Naive thymus-derived CD4-positive, alpha-beta T cell (primary cell): ENCODE data around the gene DNAH3. TPM values are rescaled to one million over a fixed set of nuclear protein-coding genes. Genes with fewer than 3 reads are reported as not detected.
"Not testable (repeated sequence)": the region's sequence is repeated elsewhere in the genome, so short reads cannot be mapped to it uniquely, and the experiment has no call there.

ENCODE experiments used
- ATAC-seq: fragments of 150-1000 bp; cut with Tn5 transposase; 2 replicates; pipeline ENCODE4 v1.10.0; 2021; ENCODE audit warnings: mild to moderate bottlenecking, moderate library complexity
- CTCF ChIA-PET: fragments of 350-600 bp; sonication (Branson Sonifier 250); formaldehyde crosslinking; loops from one replicate; lab custom pipeline; 2021; ENCODE audit warnings: antibody characterized with exemption; lab: Charles Lee
- POLR2A ChIA-PET: fragments of 350-600 bp; sonication (Branson Sonifier 250); formaldehyde crosslinking; loops from one replicate; lab custom pipeline; 2021; ENCODE audit warnings: antibody characterized with exemption, inconsistent platforms; lab: Charles Lee
- DNase-seq, 9 donors: peaks; one replicate each; pipeline versions ENCODE4 v3.0.0 to v3.0.0-alpha.2; 2020 to 2022; ENCODE audit warnings: mixed read lengths in 1 of 9
- H3K27ac ChIP-seq: one replicate; pipeline ENCODE4 v1.7.0; 2013; ENCODE audit warnings: mild to moderate bottlenecking, low read depth, low read length, moderate library complexity
- H3K27me3 ChIP-seq, 2 donors: one replicate each; pipeline ENCODE4 v1.7.0; 2013; ENCODE audit warnings: low read length in 2 of 2, mild to moderate bottlenecking in 2 of 2, moderate library complexity in 2 of 2; ENCODE audit not compliant: control insufficient read depth in 2 of 2, insufficient read depth in 2 of 2
- H3K36me3 ChIP-seq, 3 experiments: 1 replicate in 2 of 3; 2 replicates in 1 of 3; pipeline ENCODE4 v1.7.0; 2013; ENCODE audit warnings: low read length in 3 of 3, mild to moderate bottlenecking in 3 of 3, moderate library complexity in 1 of 3; ENCODE audit not compliant: insufficient read depth in 3 of 3, control insufficient read depth in 2 of 3
- H3K4me1 ChIP-seq, 2 donors: one replicate each; pipeline ENCODE4 v1.7.0; 2013; ENCODE audit warnings: low read length in 2 of 2, mild to moderate bottlenecking in 2 of 2, moderate library complexity in 1 of 2; ENCODE audit not compliant: control insufficient read depth in 2 of 2, insufficient read depth in 2 of 2
- H3K4me3 ChIP-seq: 2 replicates; pipeline ENCODE4 v1.7.0; 2013; ENCODE audit warnings: mild to moderate bottlenecking, low read length
- H3K9me3 ChIP-seq, 3 experiments: 1 replicate in 2 of 3; 2 replicates in 1 of 3; pipeline ENCODE4 v1.7.0; 2013; ENCODE audit warnings: low read length in 3 of 3; ENCODE audit not compliant: control insufficient read depth in 2 of 3
- H3K27ac Mint-ChIP-seq, 9 donors: one replicate each; pipeline ENCODE4 v1.8.0; 2020 to 2022; ENCODE audit warnings: mixed read lengths in 9 of 9, mild to moderate bottlenecking in 8 of 9, moderate library complexity in 5 of 9, inconsistent platforms in 2 of 9
- H3K27me3 Mint-ChIP-seq, 5 donors: one replicate each; pipeline ENCODE4 v1.8.0; 2021 to 2022; ENCODE audit warnings: mixed read lengths in 5 of 5, mild to moderate bottlenecking in 1 of 5
- H3K36me3 Mint-ChIP-seq, 5 donors: one replicate each; pipeline ENCODE4 v1.8.0; 2020 to 2022; ENCODE audit warnings: mixed read lengths in 5 of 5, mild to moderate bottlenecking in 3 of 5, inconsistent platforms in 1 of 5
- H3K4me1 Mint-ChIP-seq, 7 donors: one replicate each; pipeline ENCODE4 v1.8.0; 2020 to 2022; ENCODE audit warnings: mixed read lengths in 7 of 7, mild to moderate bottlenecking in 3 of 7, inconsistent platforms in 1 of 7
- H3K4me3 Mint-ChIP-seq, 10 donors: one replicate each; pipeline ENCODE4 v1.8.0; 2020 to 2022; ENCODE audit warnings: mild to moderate bottlenecking in 10 of 10, mixed read lengths in 10 of 10, moderate library complexity in 6 of 10, inconsistent platforms in 2 of 10
- H3K9me3 Mint-ChIP-seq, 11 donors: one replicate each; pipeline ENCODE4 v1.8.0; 2020 to 2022; ENCODE audit warnings: mixed read lengths in 11 of 11, mild to moderate bottlenecking in 4 of 11, inconsistent platforms in 1 of 11, moderate library complexity in 1 of 11
- intact Hi-C, 2 donors: fragments of 100-400 bp; cut with micrococcal nuclease; formaldehyde crosslinking; loops; one replicate each; pipeline ENCODE4 v1.15.1; 2023
- polyA plus RNA-seq, 2 donors: library from polyadenylated mRNA; unstranded; fragments of 300-500 nt; fragmentation: Illumina TruSeq; gene quantifications; one replicate each; pipeline ENCODE4 v1.2.3, GENCODE V29; 2021
- total RNA-seq, 6 experiments: library from RNA in 5 of 6; stranded (reverse) in 5 of 6; gene quantifications; 1 replicate in 5 of 6; 2 replicates in 1 of 6; pipeline ENCODE4 v1.2.3 and lab custom pipeline; 2021 to 2026

Gene DNAH3
- total RNA-seq = not detected
- polyA plus RNA-seq = not detected
- total RNA-seq (lab: John Stamatoyannopoulos, UW) = not detected

DNA sequence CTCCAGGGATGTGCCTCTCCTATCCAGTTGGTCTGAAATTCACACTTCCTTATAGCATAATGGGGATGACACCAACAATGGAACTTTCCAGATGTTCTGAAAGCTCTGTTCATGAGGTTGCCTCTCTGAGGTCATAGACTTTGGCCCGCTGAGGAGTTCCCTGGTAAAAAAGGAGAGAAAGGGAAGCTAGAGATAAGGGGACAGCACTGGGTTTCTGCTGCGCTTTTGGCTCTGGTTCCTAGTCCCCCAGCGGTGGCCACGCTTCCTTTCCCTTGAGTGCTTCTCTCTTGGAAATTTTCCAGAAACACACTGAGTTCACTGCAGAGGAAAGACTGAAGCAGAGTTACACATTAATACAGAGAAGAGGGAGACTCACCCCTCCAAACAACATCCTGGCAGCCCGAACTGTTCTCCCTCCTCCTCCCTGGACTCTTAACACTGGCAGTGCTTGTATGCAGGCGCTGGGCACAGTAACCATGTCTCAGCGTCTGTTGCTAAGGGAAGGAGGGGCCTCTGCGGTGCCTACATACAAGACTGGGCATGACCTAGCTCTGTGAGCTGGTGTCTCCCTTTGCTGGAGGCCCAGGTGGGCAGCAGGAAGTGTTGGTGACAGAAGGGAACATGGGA lies at the start of gene DNAH3:
Gene DNAH3, minus strand, starts transcription at position 472 of the 627 bp plus-strand sequence. CDS start 527 bp downstream, outside the sequence.
- intact Hi-C loops = loop anchor here in 1 of 2 donors (10.0 kb wide), 1 partner anchor 306 kb away; no protein-coding TSS in a partner anchor

GRCh38 chr16:21199607-21200218 lies 49.1 kb upstream of the DNAH3 start:
- Histone ChIP-seq H3K4me1 (no peaks in the 10 kb centered on the region), H3K27ac (no peak overlapping the region), H3K9me3 (no peaks in the 10 kb centered on the region), H3K27me3 (no peaks in the 10 kb centered on the region), H3K36me3 (no peaks in the 10 kb centered on the region), H3K4me3 (no peak overlapping the region)
- DNase-seq = no peak
- Mint-ChIP-seq H3K27me3 (peaks cover 5 to 36% (median 12%) of the 10 kb centered on the region in 5 donors), H3K4me3 (no peak overlapping the region), H3K9me3 (peaks cover 0 to 1% (median 0%) of the 10 kb centered on the region in 11 donors), H3K4me1 (peaks cover 0 to 2% (median 0%) of the 10 kb centered on the region in 7 donors), H3K27ac (no peak overlapping the region), H3K36me3 (no peaks in the 10 kb centered on the region)
- ATAC-seq = no peak
- CTCF ChIA-PET = no interaction called here
- intact Hi-C loops = no loop called here
- POLR2A ChIA-PET = no interaction called here

More for the DNA sequence above, at the start of gene DNAH3:
- ChIA-PET POLR2A (interaction anchor here (1.0 kb wide), 1 partner anchor 9 kb away, joined by 3 read pairs; no protein-coding TSS in a partner anchor), CTCF (no interaction called here)
- H3K27ac ChIP-seq = no peak within 1 kb of the TSS
- H3K9me3 Mint-ChIP-seq = no peaks in the 10 kb centered on the region
- ATAC-seq (no peak), DNase-seq (no peak)
- H3K4me3 ChIP-seq = no peak within 1 kb of the TSS
- H3K27ac Mint-ChIP-seq = no peak within 1 kb of the TSS
- H3K4me1 Mint-ChIP-seq = no peaks in the 10 kb centered on the region
- no peaks in the 10 kb centered on the region for H3K27me3 ChIP-seq
- no peaks in the 10 kb centered on the region for H3K4me1 ChIP-seq
- no peaks in the 10 kb centered on the region for H3K36me3 Mint-ChIP-seq
- peaks cover 4 to 24% (median 11%) of the 10 kb centered on the region in 5 donors for H3K27me3 Mint-ChIP-seq
- no peaks in the 10 kb centered on the region for H3K36me3 ChIP-seq
- peak within 1 kb of the TSS in 1 of 10 donors; percentile 16 for H3K4me3 Mint-ChIP-seq
- H3K9me3 ChIP-seq = no peaks in the 10 kb centered on the region

- ATAC-seq (no peak), DNase-seq (no peak)
- peaks cover 0 to 2% (median 0%) of the 10 kb centered on the region in 11 donors for H3K9me3 Mint-ChIP-seq
- Histone ChIP-seq H3K4me3 (no peak overlapping the region), H3K36me3 (no peaks in the 10 kb centered on the region), H3K27me3 (no peaks in the 10 kb centered on the region), H3K27ac (no peak overlapping the region), H3K9me3 (no peaks in the 10 kb centered on the region), H3K4me1 (no peaks in the 10 kb centered on the region)
- H3K27ac Mint-ChIP-seq = no peak overlapping the region
- ChIA-PET CTCF (no interaction called here), POLR2A (no interaction called here)
- peaks cover 0 to 6% (median 0%) of the 10 kb centered on the region in 7 donors for H3K4me1 Mint-ChIP-seq
- no peak overlapping the region for H3K4me3 Mint-ChIP-seq
- intact Hi-C loops = no loop called here
- H3K27me3 Mint-ChIP-seq = peaks cover 5 to 41% (median 10%) of the 10 kb centered on the region in 5 donors
- no peaks in the 10 kb centered on the region for H3K36me3 Mint-ChIP-seq
Observed at GRCh38 chr16:21197621-21198020, 47.0 kb upstream of the DNAH3 start.

DNA sequence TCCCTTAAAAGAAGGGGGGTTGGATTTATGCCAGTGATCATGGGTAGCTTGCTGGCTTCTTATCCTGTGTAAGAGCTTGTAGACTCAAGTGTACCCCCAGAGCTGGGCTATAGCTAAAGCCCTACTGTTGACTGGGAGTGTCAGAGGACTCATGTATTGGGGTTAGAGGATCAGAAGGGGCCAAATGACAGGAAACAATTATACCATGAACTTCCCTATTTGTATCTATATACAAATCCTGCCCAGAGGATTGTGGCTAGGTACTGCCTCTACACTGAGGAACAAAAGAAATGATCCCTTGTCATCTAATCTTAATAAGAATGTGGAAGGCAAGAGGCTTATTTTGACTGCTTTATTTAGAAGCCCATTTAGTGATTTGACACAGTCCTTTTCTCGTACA lies 46.5 kb upstream of the DNAH3 start:
- CTCF ChIA-PET = no interaction called here
- Mint-ChIP-seq H3K27ac (no peak overlapping the region), H3K4me3 (no peak overlapping the region), H3K9me3 (peaks cover 0 to 2% (median 0%) of the 10 kb centered on the region in 11 donors), H3K36me3 (no peaks in the 10 kb centered on the region), H3K27me3 (peaks cover 5 to 37% (median 10%) of the 10 kb centered on the region in 5 donors), H3K4me1 (peaks cover 0 to 6% (median 0%) of the 10 kb centered on the region in 7 donors)
- no peaks in the 10 kb centered on the region for H3K36me3 ChIP-seq
- no peak overlapping the region for H3K4me3 ChIP-seq
- ATAC-seq (no peak), DNase-seq (no peak)
- no peaks in the 10 kb centered on the region for H3K4me1 ChIP-seq
- intact Hi-C loops = no loop called here
- no peaks in the 10 kb centered on the region for H3K9me3 ChIP-seq
- POLR2A ChIA-PET = no interaction called here
- H3K27me3 ChIP-seq = no peaks in the 10 kb centered on the region
- no peak overlapping the region for H3K27ac ChIP-seq

DNA sequence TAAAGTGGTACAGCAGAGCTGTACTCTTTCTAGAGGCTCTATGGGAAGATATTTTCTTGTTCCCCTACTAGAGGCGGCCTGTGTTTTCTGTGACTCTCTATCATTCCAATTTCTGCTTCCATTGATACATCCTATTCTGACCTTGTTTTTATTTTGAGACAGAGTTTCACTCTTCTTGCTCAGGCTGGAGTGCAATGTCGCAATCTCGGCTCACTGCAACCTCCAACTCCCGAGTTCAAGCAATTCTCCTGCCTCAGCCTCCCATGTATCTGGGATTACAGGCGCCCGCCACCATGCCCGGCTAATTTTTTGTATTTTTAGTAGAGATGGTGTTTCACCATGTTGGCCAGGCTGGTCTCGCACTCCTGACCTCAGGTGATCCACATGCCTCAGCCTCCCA lies 44.7 kb upstream of the DNAH3 start:
- H3K27me3 ChIP-seq, H3K36me3 ChIP-seq, H3K36me3 Mint-ChIP-seq, H3K27ac ChIP-seq, intact Hi-C loops, H3K4me3 ChIP-seq, H3K4me1 ChIP-seq, ATAC-seq, H3K27ac Mint-ChIP-seq, H3K9me3 Mint-ChIP-seq, DNase-seq, H3K4me3 Mint-ChIP-seq, H3K4me1 Mint-ChIP-seq, CTCF ChIA-PET, H3K9me3 ChIP-seq: not testable (repeated sequence)
- POLR2A ChIA-PET = interaction anchor here (0.6 kb wide), 1 partner anchor 20 kb away, joined by 3 read pairs; no protein-coding TSS in a partner anchor
- H3K27me3 Mint-ChIP-seq = peaks cover 5 to 36% (median 10%) of the 10 kb centered on the region in 5 donors

GRCh38 chr16:21194771-21195301 lies 44.2 kb upstream of the DNAH3 start:
- intact Hi-C loops = no loop called here
- Mint-ChIP-seq H3K27me3 (peaks cover 5 to 31% (median 10%) of the 10 kb centered on the region in 5 donors), H3K4me1 (peaks cover 0 to 6% (median 0%) of the 10 kb centered on the region in 7 donors), H3K36me3 (peaks cover 0 to 3% (median 0%) of the 10 kb centered on the region in 5 donors), H3K27ac (no peak overlapping the region), H3K9me3 (peaks cover 0 to 8% (median 0%) of the 10 kb centered on the region in 11 donors), H3K4me3 (no peak overlapping the region)
- no peaks in the 10 kb centered on the region for H3K36me3 ChIP-seq
- no peak overlapping the region for H3K27ac ChIP-seq
- H3K4me3 ChIP-seq = no peak overlapping the region
- CTCF ChIA-PET = no interaction called here
- ATAC-seq (no peak), DNase-seq (no peak)
- H3K9me3 ChIP-seq = no peaks in the 10 kb centered on the region
- no peaks in the 10 kb centered on the region for H3K4me1 ChIP-seq
- POLR2A ChIA-PET = interaction anchor here (0.6 kb wide), 1 partner anchor 20 kb away, joined by 3 read pairs; no protein-coding TSS in a partner anchor
- no peaks in the 10 kb centered on the region for H3K27me3 ChIP-seq
